H1 (cell line): ENCODE results near the gene ECI1. TPM values are rescaled to one million over a fixed set of nuclear protein-coding genes. Genes with fewer than 3 reads are reported as not detected.

Source experiments
- CTCF ChIA-PET: fragments of 300-600 bp; sonication (Branson Sonifier 250); formaldehyde crosslinking; loops from one replicate; lab custom pipeline; 2021; ENCODE audit not compliant: partially characterized antibody; lab: Charles Lee
- POLR2A ChIA-PET: fragments of 300-600 bp; sonication (Branson Sonifier 250); formaldehyde crosslinking; loops from one replicate; lab custom pipeline; 2021; ENCODE audit warnings: inconsistent platforms; ENCODE audit not compliant: partially characterized antibody; lab: Charles Lee
- DNase-seq, 2 experiments: peaks; one replicate each; pipeline versions ENCODE4 v3.0.0 to v3.0.0-alpha.2; 2010 to 2022; ENCODE audit warnings: low spot score in 2 of 2, low read depth in 1 of 2, mixed read lengths in 1 of 2
- FAIRE-seq: peaks from 2 replicates; lab custom pipeline; 2011; peaks lifted over from hg19 to GRCh38; lab: Jason Lieb, UNC
- H2AFZ ChIP-seq: 2 replicates; pipeline ENCODE4 v1.8.1; 2012; ENCODE audit warnings: low read length, inconsistent platforms
- H2AK5ac ChIP-seq: 2 replicates; pipeline ENCODE4 v1.6.1; 2013; ENCODE audit warnings: low read depth, low read length
- H2BK120ac ChIP-seq: replicated peaks from 2 replicates; pipeline ENCODE3; 2013; ENCODE audit warnings: low read depth, low read length, inconsistent platforms
- H2BK12ac ChIP-seq: 2 replicates; pipeline ENCODE4 v1.6.1; 2013; ENCODE audit warnings: low read depth, low read length
- H2BK15ac ChIP-seq: 2 replicates; pipeline ENCODE4 v1.6.1; 2013; ENCODE audit warnings: low read length
- H2BK20ac ChIP-seq: 2 replicates; pipeline ENCODE4 v1.6.1; 2013; ENCODE audit warnings: low read length
- H2BK5ac ChIP-seq: 2 replicates; pipeline ENCODE4 v1.6.1; 2013; ENCODE audit warnings: low read depth, low read length
- H3K14ac ChIP-seq: 2 replicates; pipeline ENCODE4 v1.6.1; 2013; ENCODE audit warnings: inconsistent platforms; ENCODE audit not compliant: insufficient read length
- H3K18ac ChIP-seq: 2 replicates; pipeline ENCODE4 v1.6.1; 2013; ENCODE audit warnings: low read length; ENCODE audit errors: extremely low read depth
- H3K23ac ChIP-seq: 2 replicates; pipeline ENCODE4 v1.6.1; 2013; ENCODE audit warnings: inconsistent platforms; ENCODE audit not compliant: insufficient read length
- H3K23me2 ChIP-seq: 2 replicates; pipeline ENCODE4 v1.6.1; 2013; ENCODE audit warnings: low read depth, low read length
- H3K27ac ChIP-seq: 2 replicates; pipeline ENCODE4 v1.6.1; 2011; ENCODE audit warnings: low read depth, low read length, inconsistent platforms
- H3K27me3 ChIP-seq, 4 experiments: replicated peaks in 1 of 4; 1 replicate in 1 of 4; 2 replicates in 3 of 4; pipeline versions ENCODE4 v1.6.1 to v1.8.1; 2011 to 2013; ENCODE audit warnings: low read length in 3 of 4, mild to moderate bottlenecking in 3 of 4, inconsistent platforms in 2 of 4, mixed read lengths in 2 of 4, moderate library complexity in 1 of 4; ENCODE audit not compliant: control insufficient read depth in 3 of 4, insufficient read depth in 3 of 4; ENCODE audit errors: extremely low read depth in 1 of 4
- H3K36me3 ChIP-seq, 4 experiments: 2 replicates each; pipeline versions ENCODE4 v1.6.1 to v1.8.1; 2011 to 2013; ENCODE audit warnings: mild to moderate bottlenecking in 4 of 4, low read length in 3 of 4, moderate library complexity in 2 of 4, control low read depth in 1 of 4, inconsistent platforms in 1 of 4; ENCODE audit not compliant: insufficient read depth in 4 of 4, control insufficient read depth in 2 of 4
- H3K4ac ChIP-seq: replicated peaks from 2 replicates; pipeline ENCODE3; 2013; ENCODE audit warnings: low read length, low read depth, mixed read lengths, inconsistent platforms; ENCODE audit not compliant: insufficient read length
- H3K4me1 ChIP-seq, 4 experiments: replicated peaks in 1 of 4; 1 replicate in 1 of 4; 2 replicates in 3 of 4; pipeline versions ENCODE4 v1.6.1 to v1.8.1; 2011 to 2013; ENCODE audit warnings: low read length in 3 of 4, inconsistent platforms in 2 of 4, mixed read lengths in 1 of 4; ENCODE audit not compliant: insufficient read depth in 4 of 4, control insufficient read depth in 3 of 4
- H3K4me2 ChIP-seq, 2 experiments: 2 replicates each; pipeline versions ENCODE4 v1.6.1 to v1.8.1; 2011 to 2013; ENCODE audit warnings: low read depth in 2 of 2, low read length in 2 of 2, control low read depth in 1 of 2, inconsistent platforms in 1 of 2, mild to moderate bottlenecking in 1 of 2; ENCODE audit not compliant: insufficient read depth in 1 of 2
- H3K4me3 ChIP-seq, 4 experiments: fragments of 200-600, 300-600 bp in 1 of 4; sonication (generic), shearing (Covaris generic), sonication (Bioruptor Twin) in 1 of 4; 2 replicates each; pipeline versions ENCODE4 v1.5.1 to v1.8.1; 2011 to 2016; ENCODE audit warnings: low read length in 4 of 4, low read depth in 3 of 4, control low read depth in 2 of 4, inconsistent platforms in 2 of 4, mild to moderate bottlenecking in 2 of 4, mixed read lengths in 1 of 4, moderate library complexity in 1 of 4; ENCODE audit not compliant: insufficient read depth in 2 of 4; ENCODE audit errors: extremely low read depth in 1 of 4
- H3K56ac ChIP-seq: replicated peaks from 2 replicates; pipeline ENCODE3; 2013; ENCODE audit warnings: low read depth, mild to moderate bottlenecking, mixed read lengths, low read length, inconsistent platforms; ENCODE audit not compliant: insufficient read length
- H3K79me1 ChIP-seq: 2 replicates; pipeline ENCODE4 v1.6.1; 2013; ENCODE audit warnings: low read depth, low read length, control low read depth
- H3K79me2 ChIP-seq, 2 experiments: 2 replicates each; pipeline versions ENCODE4 v1.6.1 to v1.8.1; 2012 to 2013; ENCODE audit warnings: low read length in 2 of 2, mild to moderate bottlenecking in 2 of 2, inconsistent platforms in 1 of 2; ENCODE audit not compliant: insufficient read depth in 2 of 2, control insufficient read depth in 1 of 2
- H3K9ac ChIP-seq, 4 experiments: replicated peaks in 1 of 4; 1 replicate in 1 of 4; 2 replicates in 3 of 4; pipeline versions ENCODE4 v1.6.1 to v1.8.1; 2011 to 2013; ENCODE audit warnings: low read depth in 3 of 4, low read length in 3 of 4, control low read depth in 2 of 4, mild to moderate bottlenecking in 2 of 4, moderate library complexity in 2 of 4, inconsistent platforms in 1 of 4; ENCODE audit errors: extremely low read depth in 1 of 4
- H3K9me3 ChIP-seq, 2 experiments: 2 replicates each; pipeline versions ENCODE4 v1.6.1 to v1.8.1; 2012 to 2013; ENCODE audit warnings: mild to moderate bottlenecking in 2 of 2, moderate library complexity in 2 of 2, control low read depth in 1 of 2, inconsistent platforms in 1 of 2, low read depth in 1 of 2, low read length in 1 of 2, mixed read lengths in 1 of 2; ENCODE audit not compliant: insufficient read depth in 2 of 2
- H4K20me1 ChIP-seq, 2 experiments: replicated peaks in 1 of 2; 2 replicates each; pipeline versions ENCODE3 to v1.8.1; 2011 to 2013; ENCODE audit warnings: inconsistent platforms in 2 of 2, low read length in 2 of 2, mild to moderate bottlenecking in 1 of 2; ENCODE audit not compliant: insufficient read depth in 2 of 2, control insufficient read depth in 1 of 2
- H4K5ac ChIP-seq: 2 replicates; pipeline ENCODE4 v1.6.1; 2013; ENCODE audit warnings: low read length, low read depth, mixed read lengths, inconsistent platforms; ENCODE audit not compliant: insufficient read length
- H4K8ac ChIP-seq: 2 replicates; pipeline ENCODE4 v1.8.0; 2013; ENCODE audit warnings: mild to moderate bottlenecking, moderate library complexity, low read length, inconsistent platforms; ENCODE audit not compliant: insufficient read depth; ENCODE audit errors: extremely low read depth
- H4K91ac ChIP-seq: replicated peaks from 2 replicates; pipeline ENCODE3; 2013; ENCODE audit warnings: low read length, mixed read lengths, inconsistent platforms; ENCODE audit not compliant: insufficient read length
- BCL11A ChIP-seq, 2 experiments: IDR thresholded peaks; one replicate each; pipeline ENCODE4 v1.6.1; 2011; ENCODE audit warnings: low read depth in 2 of 2, low read length in 2 of 2, mild to moderate bottlenecking in 2 of 2
- EZH2 ChIP-seq: fragments of 200-600 bp; sonication (generic); IDR thresholded peaks from 2 replicates; pipeline ENCODE4 v1.7.1; 2012; ENCODE audit warnings: low read depth, mild to moderate bottlenecking, moderate library complexity, low read length, inconsistent platforms; ENCODE audit not compliant: severe bottlenecking
- KDM1A ChIP-seq: fragments of 200-600, 300-600 bp; sonication (generic); IDR thresholded peaks from 2 replicates; pipeline ENCODE4 v1.7.1; 2016; ENCODE audit warnings: mild to moderate bottlenecking, low read length, borderline replicate concordance
- MAFK ChIP-seq: IDR thresholded peaks from 2 replicates; pipeline ENCODE4 v1.6.1; 2012; ENCODE audit warnings: low read depth, mild to moderate bottlenecking, improper control_type of control experiment, low read length
- SAP30 ChIP-seq: fragments of 300-600 bp; sonication (generic); IDR thresholded peaks from 2 replicates; pipeline ENCODE4 v1.7.1; 2012; ENCODE audit warnings: low read length, moderate library complexity, mild to moderate bottlenecking, inconsistent platforms; ENCODE audit not compliant: insufficient read depth, insufficient replicate concordance
- SIN3A ChIP-seq, 2 experiments: IDR thresholded peaks in 1 of 2; conservative IDR thresholded peaks in 1 of 2; 2 replicates each; pipeline ENCODE4 v1.6.1; 2011 to 2012; ENCODE audit warnings: low read length in 2 of 2, improper control_type of control experiment in 1 of 2, low read depth in 1 of 2, mild to moderate bottlenecking in 1 of 2
- SUZ12 ChIP-seq: fragments of 200-600 bp; sonication (generic); IDR thresholded peaks from 2 replicates; pipeline ENCODE4 v1.6.1; 2012; ENCODE audit warnings: mild to moderate bottlenecking, inconsistent platforms, low read length, moderate library complexity, mixed read lengths
- TAF1 ChIP-seq: IDR thresholded peaks from 2 replicates; pipeline ENCODE4 v1.6.1; 2011; ENCODE audit warnings: mild to moderate bottlenecking, low read depth, low read length
- WGBS, 2 experiments: shearing (Covaris generic) in 1 of 2; methylation state at CpG; one replicate each; pipeline versions ENCODE4 v1.1.6 to v1.1.7; 2013 to 2015; ENCODE audit warnings: low lambda C conversion rate in 2 of 2, mixed read lengths in 2 of 2, inconsistent platforms in 1 of 2, low coverage in 1 of 2, missing lambda C conversion rate in 1 of 2; ENCODE audit not compliant: insufficient replicate concordance in 2 of 2, insufficient coverage in 1 of 2, insufficient read length in 1 of 2; ENCODE audit errors: extremely low coverage in 1 of 2, missing lambda C conversion rate in 1 of 2; 5-methylcytosine and 5-hydroxymethylcytosine counted together
- polyA plus RNA-seq, 7 experiments: library from polyadenylated mRNA; depleted of rRNA in 3 of 7; stranded (reverse) in 5 of 7; unstranded in 2 of 7; fragments of >200 nt in 5 of 7; fragments of 200-250 nt in 2 of 7; gene quantifications; 1 replicate in 5 of 7; 2 replicates in 1 of 7; 4 replicates in 1 of 7; pipeline versions ENCODE4 v1.2.1 to v1.2.3, GENCODE V29; 2011 to 2013; ENCODE audit warnings: missing spikeins in 2 of 7, mixed read lengths in 2 of 7
- total RNA-seq: library from RNA; stranded (reverse); fragmentation: NEBNext Ultra II Directional; extraction: Animal tissue kit (Norgen Biotek cat#: 25700); gene quantifications from 2 replicates; pipeline ENCODE4 v1.2.1, GENCODE V29; 2021

The ECI1 gene
- total and polyA plus RNA-seq, 2 of the 8 experiments (the other 6 are each of a cell fraction or from before 2014, with no cell fraction given) = 79.5 to 151 TPM

- Histone ChIP-seq H4K8ac (no peak overlapping the region), H3K9ac (no peak overlapping the region), H2BK12ac (no peak overlapping the region), H3K4ac (no peak overlapping the region), H3K27me3 (no peaks in the 10 kb centered on the region), H3K79me1 (peaks cover 9% of the 10 kb centered on the region), H3K4me1 (peaks cover 0 to 8% (median 3%) of the 10 kb centered on the region in 4 experiments; a peak in 3 of 7 replicates), H3K9me3 (no peaks in the 10 kb centered on the region), H3K79me2 (peaks cover 22 to 35% of the 10 kb centered on the region in 2 experiments), H4K5ac (no peak overlapping the region), H3K36me3 (peaks cover 0 to 5% (median 1%) of the 10 kb centered on the region in 4 experiments; a peak in 1 of 8 replicates), H2BK20ac (no peak overlapping the region), H3K23ac (no peak overlapping the region), H2BK15ac (no peak overlapping the region), H3K14ac (no peak overlapping the region), H2AFZ (no peak overlapping the region), H3K4me3 (no peak overlapping the region), H4K91ac (no peak overlapping the region), H2BK120ac (no peak overlapping the region), H3K56ac (no peak overlapping the region), H3K27ac (no peak overlapping the region), H2BK5ac (no peak overlapping the region), H4K20me1 (peaks cover 11 to 20% of the 10 kb centered on the region in 2 experiments), H2AK5ac (no peak overlapping the region), H3K18ac (no peak overlapping the region), H3K23me2 (peaks cover 6% of the 10 kb centered on the region; the same call in 1 of the 2 replicates), H3K4me2 (no peak overlapping the region; a peak in 1 of 4 replicates)
- DNase-seq = no peak
- 93% methylated on average over 9 of the region's 9 CpGs; no CpG with 5 or more reads in 1 of the 2 experiments for WGBS, 2 experiments
- CTCF ChIA-PET = interaction anchor here (0.8 to 2.1 kb wide), 9 partner anchors 9 to 221 kb away, joined by 3 to 8 read pairs (median 4); partner anchors contain the start of gene ECI1
- TF ChIP-seq SUZ12 = no peak
- TF ChIP-seq EZH2 = no peak
- TF ChIP-seq KDM1A = no peak
- TF ChIP-seq SAP30 = no peak
- no peak for TF ChIP-seq SIN3A (conservative IDR thresholded peaks at IDR 0.05 in 1 of 2, IDR thresholded peaks at IDR 0.05 in 1 of 2; ENCODE audit: low read depth in 1 of 2, low read length in 2 of 2)
- TF ChIP-seq TAF1 = no peak
- no peak for TF ChIP-seq BCL11A (IDR thresholded peaks at IDR 0.05; ENCODE audit: low read depth in 2 of 2, low read length in 2 of 2)
- no peak for TF ChIP-seq MAFK
- POLR2A ChIA-PET = interaction anchor here (1.0 to 13.7 kb wide), 9 partner anchors 10 to 205 kb away, joined by 3 to 228 read pairs (median 5); partner anchors contain the start of genes DNASE1L2, ECI1, TBC1D24 and TEDC2
- FAIRE-seq = no peak
These were observed 18.7 kb upstream of the ECI1 start for GRCh38 chr16:2270070-2270462.
